Brain microvascular endothelial cell (primary cell): Measurements from ENCODE around the gene TMEM9B.
A peak's percentile ranks its signal among the peaks of the same experiment; 100 is the strongest.

Experiments
- DNase-seq: peaks from one replicate; pipeline ENCODE4 v3.0.0-alpha.2; 2020
- H3K27ac ChIP-seq: fragments of 250-450 bp; sonication (Bioruptor Pico); 2 replicates; pipeline ENCODE4 v1.5.1; 2020; ENCODE audit warnings: mild to moderate bottlenecking, moderate library complexity
- H3K27me3 ChIP-seq: fragments of 250-450 bp; sonication (Bioruptor Pico); replicated peaks from 2 replicates; pipeline ENCODE4 v1.5.1; 2020; ENCODE audit warnings: mild to moderate bottlenecking
- H3K36me3 ChIP-seq: fragments of 250-450 bp; sonication (Bioruptor Pico); replicated peaks from 2 replicates; pipeline ENCODE4 v1.5.1; 2020; ENCODE audit warnings: mild to moderate bottlenecking
- H3K4me3 ChIP-seq: 2 replicates; pipeline ENCODE4 v1.5.1; 2011; ENCODE audit warnings: low read depth, mild to moderate bottlenecking, control low read depth, low read length, moderate library complexity
- CTCF ChIP-seq: IDR thresholded peaks from 2 replicates; pipeline ENCODE4 v1.5.1; 2011; ENCODE audit warnings: low read depth, mild to moderate bottlenecking, moderate library complexity, low read length, control low read depth, inconsistent platforms; ENCODE audit errors: missing control alignments
- in situ Hi-C: cut with HindIII; loops from 2 replicates; pipeline ENCODE4 v1.10.0; 2017; ENCODE audit warnings: low sequenced_read_pairs, low pct_ligation_motif_present

Gene TMEM9B

GRCh38 chr11:8925711-8926110 is 38.5 kb downstream of the TMEM9B start:
- Histone ChIP-seq H3K4me3 (no peak overlapping the region), H3K27ac (no peak overlapping the region), H3K36me3 (peaks cover 8% of the 10 kb centered on the region), H3K27me3 (no peaks in the 10 kb centered on the region)
- TF ChIP-seq CTCF = no peak
- no peak for DNase-seq
- in situ Hi-C loops = no loop called here

- H3K4me3 ChIP-seq = no peak overlapping the region
- in situ Hi-C loops = no loop called here
- H3K36me3 ChIP-seq = peaks cover 31% of the 10 kb centered on the region
- no peak overlapping the region for H3K27ac ChIP-seq
- no peak for DNase-seq
- no peaks in the 10 kb centered on the region for H3K27me3 ChIP-seq
- no peak for TF ChIP-seq CTCF
Measured at GRCh38 chr11:8922691-8923090, 41.6 kb downstream of the TMEM9B start.

GRCh38 chr11:8917157-8917825 is 47.0 kb downstream of the TMEM9B start:
- H3K4me3 ChIP-seq = no peak overlapping the region
- H3K27ac ChIP-seq = peak overlapping the region; percentile 70
- in situ Hi-C loops = no loop called here
- H3K27me3 ChIP-seq = no peaks in the 10 kb centered on the region
- TF ChIP-seq CTCF = no peak
- peak; percentile 75 for DNase-seq
- peaks cover 37% of the 10 kb centered on the region for H3K36me3 ChIP-seq

- H3K27me3 ChIP-seq = no peaks in the 10 kb centered on the region
- no peak for TF ChIP-seq CTCF
- no peak overlapping the region for H3K4me3 ChIP-seq
- no peak for DNase-seq
- in situ Hi-C loops = no loop called here
- H3K36me3 ChIP-seq = peaks cover 24% of the 10 kb centered on the region
- no peak overlapping the region for H3K27ac ChIP-seq
Measured at GRCh38 chr11:8914661-8915018, 49.6 kb downstream of the TMEM9B start.

- DNase-seq = peak; percentile 36
- Histone ChIP-seq H3K27me3 (no peaks in the 10 kb centered on the region), H3K36me3 (peaks cover 21% of the 10 kb centered on the region), H3K4me3 (peak overlapping the region; percentile 20), H3K27ac (peak overlapping the region; percentile 20)
- in situ Hi-C loops = no loop called here
- peak; percentile 85 for TF ChIP-seq CTCF
Measured at GRCh38 chr11:8913961-8914660, 50.1 kb downstream of the TMEM9B start.
